DOHH2 (cell line): ENCODE measurements around the gene GRM4.

ENCODE experiments used
- H3F3A ChIP-seq: fragments of 200-600 bp; sonication (generic), shearing (Covaris generic); 2 replicates; pipeline ENCODE4 v1.6.0; 2016; ENCODE audit warnings: antibody characterized with exemption, mild to moderate bottlenecking; ENCODE audit not compliant: control insufficient read depth, insufficient read depth
- H3K27ac ChIP-seq: fragments of 200-600 bp; sonication (generic); 2 replicates; pipeline ENCODE4 v1.5.1; 2014; ENCODE audit warnings: low read depth, mild to moderate bottlenecking, low read length, moderate library complexity
- H3K27me3 ChIP-seq: fragments of 200-600 bp; sonication (generic); 2 replicates; pipeline ENCODE4 v1.6.1; 2014; ENCODE audit warnings: mild to moderate bottlenecking, low read length, mixed read lengths; ENCODE audit not compliant: control insufficient read depth
- H3K36me3 ChIP-seq: fragments of 200-600 bp; sonication (generic); 2 replicates; pipeline ENCODE4 v1.6.1; 2014; ENCODE audit warnings: mild to moderate bottlenecking, low read length, moderate library complexity, mixed read lengths; ENCODE audit not compliant: control insufficient read depth
- H3K4me1 ChIP-seq: fragments of 200-600 bp; sonication (generic); 2 replicates; pipeline ENCODE4 v1.6.1; 2014; ENCODE audit warnings: mild to moderate bottlenecking, low read length, mixed read lengths; ENCODE audit not compliant: control insufficient read depth
- H3K4me2 ChIP-seq: fragments of 200-600 bp; sonication (generic); 2 replicates; pipeline ENCODE4 v1.6.0; 2014; ENCODE audit warnings: mild to moderate bottlenecking, low read length, moderate library complexity
- H3K4me3 ChIP-seq: fragments of 200-600 bp; sonication (generic); 2 replicates; pipeline ENCODE4 v1.5.1; 2014; ENCODE audit warnings: mild to moderate bottlenecking, low read length, mixed read lengths
- H3K79me2 ChIP-seq: fragments of 200-600 bp; sonication (generic); 2 replicates; pipeline ENCODE4 v1.6.1; 2014; ENCODE audit warnings: mild to moderate bottlenecking, low read length, mixed read lengths; ENCODE audit not compliant: control insufficient read depth
- H3K9me2 ChIP-seq: fragments of 200-600 bp; sonication (generic); replicated peaks from 2 replicates; pipeline ENCODE4 v1.6.1; 2014; ENCODE audit warnings: mild to moderate bottlenecking, low read length, mixed read lengths; ENCODE audit not compliant: control insufficient read depth
- H3K9me3 ChIP-seq: fragments of 200-600 bp; sonication (generic); 2 replicates; pipeline ENCODE4 v1.6.1; 2014; ENCODE audit warnings: antibody characterized with exemption, low read length, mixed read lengths; ENCODE audit not compliant: control insufficient read depth, insufficient read depth
- H4K20me1 ChIP-seq: fragments of 200-600 bp; sonication (generic); 2 replicates; pipeline ENCODE4 v1.6.0; 2014; ENCODE audit warnings: low read depth, mild to moderate bottlenecking, antibody characterized with exemption, low read length, moderate library complexity; ENCODE audit not compliant: control insufficient read depth, insufficient read depth
- EZH2phosphoT487 ChIP-seq: fragments of 200-600 bp; sonication (generic); IDR thresholded peaks from 2 replicates; pipeline ENCODE4 v1.6.1; 2017; ENCODE audit warnings: borderline replicate concordance, mild to moderate bottlenecking, antibody characterized with exemption, low read length, moderate library complexity, mixed read lengths
- TF ChIP-seq, protein P1 (sequence below): fragments of 200-600 bp; sonication (generic); IDR thresholded peaks from one replicate; pipeline ENCODE4 v1.5.1; 2014; ENCODE audit warnings: antibody characterized with exemption, mild to moderate bottlenecking, low read depth, low read length; ENCODE audit not compliant: poor library complexity, severe bottlenecking

The GRM4 gene

DNA sequence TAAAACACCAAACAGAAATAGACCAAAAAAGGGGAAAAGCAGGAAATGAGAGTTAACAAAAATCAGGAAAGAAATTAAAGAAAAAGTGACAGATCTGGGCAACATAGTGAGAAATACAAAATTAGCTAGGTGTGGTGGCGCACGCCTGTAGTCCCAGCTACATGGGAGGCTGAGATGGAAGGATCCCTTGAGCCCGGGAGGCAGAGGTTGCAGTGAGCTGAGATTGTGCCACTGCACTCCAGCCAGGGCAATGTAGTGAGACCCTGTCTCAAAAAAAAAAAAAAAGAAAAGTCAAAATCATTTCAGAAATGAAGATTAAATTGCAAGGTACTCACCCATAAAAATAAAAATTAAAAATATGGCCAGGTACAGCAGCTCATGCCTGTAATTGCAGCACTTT is 13.0 kb upstream of the GRM4 start:
- Histone ChIP-seq H3K4me1 (peaks cover 28% of the 10 kb centered on the region), H4K20me1 (no peaks in the 10 kb centered on the region)
- TF ChIP-seq, protein P1, sequence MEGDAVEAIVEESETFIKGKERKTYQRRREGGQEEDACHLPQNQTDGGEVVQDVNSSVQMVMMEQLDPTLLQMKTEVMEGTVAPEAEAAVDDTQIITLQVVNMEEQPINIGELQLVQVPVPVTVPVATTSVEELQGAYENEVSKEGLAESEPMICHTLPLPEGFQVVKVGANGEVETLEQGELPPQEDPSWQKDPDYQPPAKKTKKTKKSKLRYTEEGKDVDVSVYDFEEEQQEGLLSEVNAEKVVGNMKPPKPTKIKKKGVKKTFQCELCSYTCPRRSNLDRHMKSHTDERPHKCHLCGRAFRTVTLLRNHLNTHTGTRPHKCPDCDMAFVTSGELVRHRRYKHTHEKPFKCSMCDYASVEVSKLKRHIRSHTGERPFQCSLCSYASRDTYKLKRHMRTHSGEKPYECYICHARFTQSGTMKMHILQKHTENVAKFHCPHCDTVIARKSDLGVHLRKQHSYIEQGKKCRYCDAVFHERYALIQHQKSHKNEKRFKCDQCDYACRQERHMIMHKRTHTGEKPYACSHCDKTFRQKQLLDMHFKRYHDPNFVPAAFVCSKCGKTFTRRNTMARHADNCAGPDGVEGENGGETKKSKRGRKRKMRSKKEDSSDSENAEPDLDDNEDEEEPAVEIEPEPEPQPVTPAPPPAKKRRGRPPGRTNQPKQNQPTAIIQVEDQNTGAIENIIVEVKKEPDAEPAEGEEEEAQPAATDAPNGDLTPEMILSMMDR: no peak
- no peak for TF ChIP-seq EZH2phosphoT487

DNA sequence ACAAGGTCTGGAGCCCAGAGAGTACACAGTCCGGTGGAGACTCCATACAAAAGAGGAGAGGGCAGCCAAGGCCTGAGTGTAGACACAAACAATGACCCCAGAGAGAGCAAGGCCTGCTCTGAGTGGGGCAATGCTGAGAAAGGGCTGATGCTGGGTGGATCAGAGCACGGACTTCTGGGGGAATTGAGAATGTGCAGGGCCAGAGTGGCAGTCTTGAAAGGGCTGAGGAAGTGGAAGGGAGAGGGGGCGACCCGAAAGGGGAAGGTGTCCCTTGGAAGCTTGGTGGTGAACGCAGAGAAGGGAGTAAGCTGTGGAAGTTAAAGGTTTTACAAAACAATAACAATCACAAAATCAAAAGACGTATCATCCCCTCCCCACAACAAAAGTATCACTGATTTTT is 12.0 kb upstream of the GRM4 start:
- H3K4me2 ChIP-seq: peak overlapping the region; percentile 36; the same call in 1 of the 2 replicates
- no peaks in the 10 kb centered on the region for H3K9me3 ChIP-seq
- H3K79me2 ChIP-seq: no peaks in the 10 kb centered on the region
- peaks cover 26% of the 10 kb centered on the region for H3K4me1 ChIP-seq
- no peak overlapping the region for H3K27ac ChIP-seq
- TF ChIP-seq EZH2phosphoT487: no peak
- H3F3A ChIP-seq: no peaks in the 10 kb centered on the region
- no peaks in the 10 kb centered on the region for H3K36me3 ChIP-seq
- peaks cover 23% of the 10 kb centered on the region for H3K27me3 ChIP-seq
- H3K4me3 ChIP-seq: no peak overlapping the region
- no peaks in the 10 kb centered on the region for H4K20me1 ChIP-seq
- no peaks in the 10 kb centered on the region for H3K9me2 ChIP-seq

More for the DNA sequence above, 13.0 kb upstream of the GRM4 start:
- Histone ChIP-seq H3K36me3 (no peaks in the 10 kb centered on the region), H3K4me2 (no peak overlapping the region), H3K27ac (no peak overlapping the region), H3K9me2 (no peaks in the 10 kb centered on the region), H3K4me3 (no peak overlapping the region), H3K9me3 (no peaks in the 10 kb centered on the region), H3F3A (no peaks in the 10 kb centered on the region), H3K79me2 (no peaks in the 10 kb centered on the region), H3K27me3 (peaks cover 18% of the 10 kb centered on the region)

DNA sequence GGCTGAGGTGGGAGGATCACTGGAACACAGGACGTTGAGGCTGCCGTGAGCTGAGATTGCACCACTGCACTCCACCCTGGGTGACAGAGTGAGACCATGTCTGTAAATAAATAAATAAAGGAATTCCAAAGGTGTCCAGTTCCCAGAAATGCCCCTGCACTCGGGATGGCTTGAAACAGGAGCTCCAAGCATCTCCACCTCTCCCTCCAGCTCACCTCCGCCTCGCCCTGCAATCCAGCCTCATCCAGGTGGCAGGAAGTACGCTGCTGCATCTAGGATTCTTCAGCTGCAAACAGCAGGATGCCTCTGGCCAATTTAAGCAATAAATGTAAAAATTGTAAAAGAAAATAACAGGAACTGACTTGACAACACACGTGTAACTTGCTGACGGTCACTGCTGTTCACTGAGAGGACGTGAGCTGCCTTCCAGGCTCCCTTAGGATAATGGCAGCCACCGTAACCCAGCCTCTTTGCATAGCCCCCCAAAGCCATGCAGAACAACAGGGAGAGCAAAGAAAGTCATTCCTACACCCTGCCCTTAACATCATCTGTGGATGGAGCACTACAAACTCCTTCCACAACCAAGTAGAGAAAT is 11.4 kb upstream of the GRM4 start:
- TF ChIP-seq EZH2phosphoT487: no peak
- TF ChIP-seq, protein P1: no peak
- H4K20me1 ChIP-seq: no peaks in the 10 kb centered on the region
- H3K36me3 ChIP-seq: no peaks in the 10 kb centered on the region
- no peak overlapping the region for H3K27ac ChIP-seq
- H3K9me3 ChIP-seq: no peaks in the 10 kb centered on the region
- H3F3A ChIP-seq: no peaks in the 10 kb centered on the region
- no peak overlapping the region for H3K4me3 ChIP-seq
- no peaks in the 10 kb centered on the region for H3K79me2 ChIP-seq
- no peaks in the 10 kb centered on the region for H3K9me2 ChIP-seq
- H3K27me3 ChIP-seq: peaks cover 26% of the 10 kb centered on the region
- peak overlapping the region; percentile 36; the same call in 1 of the 2 replicates for H3K4me2 ChIP-seq
- peaks cover 26% of the 10 kb centered on the region for H3K4me1 ChIP-seq

DNA sequence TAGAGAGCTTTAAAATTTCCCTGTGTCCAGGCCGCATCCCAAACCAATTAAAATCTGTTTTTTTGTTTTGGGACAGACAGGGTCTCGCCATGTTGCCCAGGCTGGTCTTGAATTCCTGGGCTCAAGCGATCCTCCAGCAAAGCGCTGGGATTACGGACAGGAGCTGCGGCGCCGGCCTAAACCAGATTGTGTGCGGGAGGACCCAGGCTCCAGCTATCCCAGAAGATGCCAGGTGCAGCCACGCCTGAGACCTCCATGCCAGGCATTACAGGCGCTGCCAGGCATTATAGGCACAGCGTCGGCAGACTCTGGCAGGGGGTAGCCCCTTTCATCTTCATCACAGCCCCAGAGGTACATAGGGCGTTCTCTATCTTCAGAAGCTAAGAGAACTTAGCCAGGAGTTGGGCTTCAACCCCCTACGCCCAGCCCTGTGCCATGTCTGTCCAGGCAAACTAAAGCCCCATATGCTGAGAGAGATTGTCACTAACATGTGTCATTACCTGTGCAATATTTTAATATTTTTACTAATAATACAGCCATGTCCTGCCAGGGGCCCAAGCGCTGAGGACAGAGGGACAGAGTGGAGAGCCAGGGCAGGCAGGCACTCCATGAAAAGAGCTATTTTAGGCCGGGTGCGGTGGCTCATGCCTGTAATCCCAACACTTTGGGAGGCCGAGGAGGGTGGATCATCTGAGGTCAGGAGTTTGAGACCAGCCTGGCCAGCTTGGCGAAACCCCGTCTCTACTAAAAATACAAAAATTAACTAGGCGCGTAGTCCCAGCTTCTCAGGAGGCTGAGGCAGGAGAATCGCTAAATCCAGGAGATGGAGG is 9.8 kb upstream of the GRM4 start:
- H3K4me2 ChIP-seq: no peak overlapping the region
- no peak for TF ChIP-seq EZH2phosphoT487
- TF ChIP-seq, protein P1: no peak
- H3F3A ChIP-seq: no peaks in the 10 kb centered on the region
- no peaks in the 10 kb centered on the region for H3K79me2 ChIP-seq
- H4K20me1 ChIP-seq: no peaks in the 10 kb centered on the region
- peaks cover 34% of the 10 kb centered on the region for H3K27me3 ChIP-seq
- no peak overlapping the region for H3K4me3 ChIP-seq
- H3K9me3 ChIP-seq: no peaks in the 10 kb centered on the region
- H3K4me1 ChIP-seq: peaks cover 26% of the 10 kb centered on the region
- no peaks in the 10 kb centered on the region for H3K36me3 ChIP-seq
- H3K9me2 ChIP-seq: no peaks in the 10 kb centered on the region
- H3K27ac ChIP-seq: no peak overlapping the region
